Endometrium (tissue), 2 donors: ENCODE measurements around the gene ECSIT.

Source experiments
- FAIRE-seq: peaks from 2 replicates; lab custom pipeline; 2012; peaks lifted over from hg19 to GRCh38; lab: Jason Lieb, UNC
- donor health status: control.
- donor health status: control.

ECSIT gene

GRCh38 chr19:11504502-11505031 lies 24.4 kb downstream of the ECSIT start:
- FAIRE-seq = no peak

- FAIRE-seq = no peak
Measured at GRCh38 chr19:11499890-11500420, 29.0 kb downstream of the ECSIT start.

- no peak for FAIRE-seq
Measured at GRCh38 chr19:11499220-11499726, 29.7 kb downstream of the ECSIT start.

GRCh38 chr19:11496391-11497163 lies 32.4 kb downstream of the ECSIT start:
- FAIRE-seq = no peak

- FAIRE-seq = no peak
Measured at GRCh38 chr19:11495885-11496284, 33.0 kb downstream of the ECSIT start.

GRCh38 chr19:11495481-11495880 lies 33.5 kb downstream of the ECSIT start:
- FAIRE-seq = no peak

- FAIRE-seq = no peak
Measured at GRCh38 chr19:11494634-11495285, 34.2 kb downstream of the ECSIT start.

- no peak for FAIRE-seq
Measured at GRCh38 chr19:11489378-11489777, 39.6 kb downstream of the ECSIT start.

- no peak for FAIRE-seq
Measured at GRCh38 chr19:11486661-11487503, 42.1 kb downstream of the ECSIT start.

GRCh38 chr19:11485245-11485837 lies 43.6 kb downstream of the ECSIT start:
- FAIRE-seq = no peak

- no peak for FAIRE-seq
Measured at GRCh38 chr19:11483366-11484111, 45.4 kb downstream of the ECSIT start.

- FAIRE-seq = no peak
Measured at GRCh38 chr19:11482384-11483050, 46.4 kb downstream of the ECSIT start.

- no peak for FAIRE-seq
Measured at GRCh38 chr19:11481534-11482383, 47.2 kb downstream of the ECSIT start.

- FAIRE-seq = no peak
Measured at GRCh38 chr19:11480715-11481533, 48.0 kb downstream of the ECSIT start, which contains the start of gene ELAVL3. ELAVL3 (minus strand) TSS chr19:11481046; CDS start chr19:11480608, 438 bp downstream.

GRCh38 chr19:11479898-11480714 lies 48.8 kb downstream of the ECSIT start:
- FAIRE-seq = no peak

- no peak for FAIRE-seq
Measured at GRCh38 chr19:11479090-11479897, 49.6 kb downstream of the ECSIT start.
